Cardiac fibroblast (primary cell): ENCODE results near the gene UBE2M.

Experiments used
- DNase-seq, 2 donors: peaks; one replicate each; pipeline versions ENCODE4 v3.0.0 to v3.0.0-alpha.2; 2010; ENCODE audit warnings: low read depth in 2 of 2
- H3K4me3 ChIP-seq, 2 donors: replicated peaks in 1 of 2; 1 replicate in 1 of 2; 2 replicates in 1 of 2; pipeline ENCODE4 v1.5.1; 2011; ENCODE audit warnings: low read depth in 2 of 2, low read length in 2 of 2, mild to moderate bottlenecking in 2 of 2, moderate library complexity in 1 of 2
- CTCF ChIP-seq: IDR thresholded peaks from one replicate; pipeline ENCODE4 v1.5.1; 2011; ENCODE audit warnings: low read depth, mild to moderate bottlenecking, low read length, inconsistent platforms

Gene UBE2M

GRCh38 chr19:58573658-58574164 is 15.3 kb upstream of the UBE2M start:
- peak overlapping the region; percentile 85 to 94 for H3K4me3 ChIP-seq
- DNase-seq: no peak
- TF ChIP-seq CTCF: no peak

GRCh38 chr19:58572818-58573657 is 14.6 kb upstream of the UBE2M start, which contains the start of gene MZF1:
Gene MZF1 (minus strand): TSS chr19:58573335. CDS start chr19:58571389, 1,946 bp downstream.
- peak; percentile 17 for TF ChIP-seq CTCF
- H3K4me3 ChIP-seq: peak within 1 kb of the TSS; percentile 85 to 94
- DNase-seq: peak; percentile 100

GRCh38 chr19:58572026-58572817 is 13.8 kb upstream of the UBE2M start:
- TF ChIP-seq CTCF: no peak
- DNase-seq: no peak
- peak overlapping the region; percentile 85 to 94 for H3K4me3 ChIP-seq

GRCh38 chr19:58571575-58571947 is 13.2 kb upstream of the UBE2M start:
- DNase-seq: no peak
- no peak for TF ChIP-seq CTCF
- H3K4me3 ChIP-seq: no peak overlapping the region

- TF ChIP-seq CTCF: no peak
- no peak for DNase-seq
- no peak overlapping the region for H3K4me3 ChIP-seq
Observed at GRCh38 chr19:58570770-58571574, 12.6 kb upstream of the UBE2M start.

- no peak for TF ChIP-seq CTCF
- no peak for DNase-seq
- H3K4me3 ChIP-seq: no peak overlapping the region
Observed at GRCh38 chr19:58569943-58570670, 11.7 kb upstream of the UBE2M start.
